ENCODE data around the gene GCC2.

GCC2 gene

DNA sequence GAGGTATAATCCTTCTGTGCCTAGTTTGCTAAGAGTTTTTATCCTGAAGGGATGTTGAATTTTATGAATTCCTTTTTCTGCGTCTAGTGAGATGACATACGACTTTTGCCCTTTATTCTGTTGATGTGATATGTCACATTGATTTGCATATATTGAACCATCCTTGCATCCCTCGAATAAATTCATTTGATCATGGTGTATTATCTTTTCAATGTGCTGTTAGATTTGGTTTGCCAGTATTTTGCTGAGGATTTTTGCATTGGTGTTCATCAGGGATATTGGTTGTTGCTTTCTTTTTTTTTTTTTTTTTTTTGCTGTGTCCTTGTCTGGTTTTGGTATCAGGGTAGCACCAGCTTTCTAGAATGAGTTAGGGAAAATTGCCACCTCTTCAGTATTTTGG, 9.1 kb downstream of the GCC2 start:
- Histone ChIP-seq H3K4me2 (ENCODE audit: low read length) (no peak overlapping the region), H3K36me3 (replicated peaks; ENCODE audit: low read depth, low read length) (peaks cover 62% of the 10 kb centered on the region), H3K4me3 (ENCODE audit: low read length) (no peak overlapping the region), H4K20me1 (ENCODE audit: insufficient read depth, low read length) (peaks cover 7% of the 10 kb centered on the region; the same call in 1 of the 2 replicates), H3K4me1 (ENCODE audit: low read length) (peaks cover under 1% of the 10 kb centered on the region; the same call in 1 of the 2 replicates), H3K9ac (ENCODE audit: low read length) (no peak overlapping the region), H3K27ac (ENCODE audit: low read length) (no peak overlapping the region), H3K79me2 (ENCODE audit: low read length) (peaks cover 15% of the 10 kb centered on the region), H3K27me3 (ENCODE audit: low read depth, low read length) (no peaks in the 10 kb centered on the region), H2AFZ (ENCODE audit: low read depth, low read length) (no peak overlapping the region), H3K9me3 (ENCODE audit: insufficient read depth, low read length) (peaks cover 3% of the 10 kb centered on the region; the same call in 1 of the 2 replicates)
- TF ChIP-seq, protein P1, sequence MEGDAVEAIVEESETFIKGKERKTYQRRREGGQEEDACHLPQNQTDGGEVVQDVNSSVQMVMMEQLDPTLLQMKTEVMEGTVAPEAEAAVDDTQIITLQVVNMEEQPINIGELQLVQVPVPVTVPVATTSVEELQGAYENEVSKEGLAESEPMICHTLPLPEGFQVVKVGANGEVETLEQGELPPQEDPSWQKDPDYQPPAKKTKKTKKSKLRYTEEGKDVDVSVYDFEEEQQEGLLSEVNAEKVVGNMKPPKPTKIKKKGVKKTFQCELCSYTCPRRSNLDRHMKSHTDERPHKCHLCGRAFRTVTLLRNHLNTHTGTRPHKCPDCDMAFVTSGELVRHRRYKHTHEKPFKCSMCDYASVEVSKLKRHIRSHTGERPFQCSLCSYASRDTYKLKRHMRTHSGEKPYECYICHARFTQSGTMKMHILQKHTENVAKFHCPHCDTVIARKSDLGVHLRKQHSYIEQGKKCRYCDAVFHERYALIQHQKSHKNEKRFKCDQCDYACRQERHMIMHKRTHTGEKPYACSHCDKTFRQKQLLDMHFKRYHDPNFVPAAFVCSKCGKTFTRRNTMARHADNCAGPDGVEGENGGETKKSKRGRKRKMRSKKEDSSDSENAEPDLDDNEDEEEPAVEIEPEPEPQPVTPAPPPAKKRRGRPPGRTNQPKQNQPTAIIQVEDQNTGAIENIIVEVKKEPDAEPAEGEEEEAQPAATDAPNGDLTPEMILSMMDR (IDR thresholded peaks at IDR 0.05; ENCODE audit: low read depth, low read length): no peak
- TF ChIP-seq EZH2phosphoT487 (IDR thresholded peaks at IDR 0.05; ENCODE audit: low read depth): no peak

DNA sequence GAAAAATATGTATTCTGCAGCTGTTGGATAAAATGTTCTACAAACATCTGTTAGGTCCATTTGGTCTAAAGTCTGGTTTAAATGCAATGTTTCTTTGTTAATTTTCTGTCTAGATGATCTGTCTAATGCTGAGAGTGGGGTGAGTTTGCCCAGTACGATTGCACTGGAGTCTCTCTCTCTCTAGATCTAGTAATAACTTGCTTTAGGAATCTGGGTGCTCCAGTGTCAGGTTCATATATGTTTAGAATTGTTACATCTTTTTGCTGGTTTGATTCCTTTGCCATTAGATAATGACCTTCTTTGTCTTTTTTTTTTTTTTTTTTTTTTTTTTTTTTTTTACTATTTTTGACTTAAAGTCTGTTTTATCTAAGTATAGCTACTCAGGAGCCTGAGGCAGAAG, 10.4 kb downstream of the GCC2 start:
- no peak overlapping the region for H3K27ac ChIP-seq (ENCODE audit: low read length)
- H3K4me3 ChIP-seq (ENCODE audit: low read length): no peak overlapping the region
- peaks cover 7% of the 10 kb centered on the region; the same call in 1 of the 2 replicates for H4K20me1 ChIP-seq (ENCODE audit: insufficient read depth, low read length)
- H3K4me2 ChIP-seq (ENCODE audit: low read length): no peak overlapping the region
- no peaks in the 10 kb centered on the region; the same call in 1 of the 2 replicates for H3K4me1 ChIP-seq (ENCODE audit: low read length)
- peaks cover 72% of the 10 kb centered on the region for H3K36me3 ChIP-seq (replicated peaks; ENCODE audit: low read depth, low read length)
- peaks cover 4% of the 10 kb centered on the region; the same call in 1 of the 2 replicates for H3K9me3 ChIP-seq (ENCODE audit: insufficient read depth, low read length)
- peaks cover 19% of the 10 kb centered on the region for H3K79me2 ChIP-seq (ENCODE audit: low read length)
- no peak overlapping the region for H3K9ac ChIP-seq (ENCODE audit: low read length)
- no peaks in the 10 kb centered on the region for H3K27me3 ChIP-seq (ENCODE audit: low read depth, low read length)
- H2AFZ ChIP-seq (ENCODE audit: low read depth, low read length): no peak overlapping the region
- no peak for TF ChIP-seq EZH2phosphoT487 (IDR thresholded peaks at IDR 0.05; ENCODE audit: low read depth)
- TF ChIP-seq, protein P1 (IDR thresholded peaks at IDR 0.05; ENCODE audit: low read depth, low read length): no peak

DNA sequence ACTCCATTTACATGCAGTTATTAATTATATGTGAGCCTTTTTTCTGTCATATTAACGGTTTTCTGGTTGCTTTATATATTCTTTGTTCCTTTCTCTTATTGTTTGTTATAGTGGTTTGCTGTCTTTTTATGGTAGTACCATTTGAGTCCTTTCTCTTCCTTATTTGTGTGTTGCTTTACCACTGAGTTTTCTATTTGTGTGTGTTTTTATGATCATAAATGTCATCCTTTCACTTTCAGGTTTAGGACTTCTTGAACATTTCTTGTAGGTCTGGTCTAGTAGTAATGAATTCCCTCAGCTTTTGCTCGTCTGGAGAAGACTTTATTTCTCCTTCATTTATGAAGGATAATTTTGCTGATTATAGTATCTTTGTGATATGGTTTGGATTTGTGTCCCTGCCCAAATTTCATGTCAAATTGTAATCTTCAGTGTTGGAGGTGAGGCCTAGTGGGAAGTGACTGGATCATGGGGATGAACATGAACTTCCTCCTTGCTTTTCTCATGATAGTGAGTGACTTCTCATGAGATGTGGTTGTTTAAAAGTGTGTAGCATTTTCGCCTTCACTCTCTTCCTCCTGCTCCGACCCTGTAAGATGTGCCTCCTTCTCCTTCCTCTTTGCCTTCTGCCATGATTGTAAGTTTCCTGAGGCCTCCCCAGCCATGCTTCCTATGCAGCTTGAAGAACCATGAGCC, 11.5 kb downstream of the GCC2 start:
- no peak overlapping the region for H3K9ac ChIP-seq (ENCODE audit: low read length)
- H3K27me3 ChIP-seq (ENCODE audit: low read depth, low read length): no peaks in the 10 kb centered on the region
- peaks cover 70% of the 10 kb centered on the region for H3K36me3 ChIP-seq (replicated peaks; ENCODE audit: low read depth, low read length)
- H3K4me3 ChIP-seq (ENCODE audit: low read length): no peak overlapping the region
- TF ChIP-seq, protein P1 (IDR thresholded peaks at IDR 0.05; ENCODE audit: low read depth, low read length): no peak
- TF ChIP-seq EZH2phosphoT487 (IDR thresholded peaks at IDR 0.05; ENCODE audit: low read depth): no peak
- H3K9me3 ChIP-seq (ENCODE audit: insufficient read depth, low read length): peaks cover 4% of the 10 kb centered on the region; the same call in 1 of the 2 replicates
- H4K20me1 ChIP-seq (ENCODE audit: insufficient read depth, low read length): peaks cover 7% of the 10 kb centered on the region; the same call in 1 of the 2 replicates
- H2AFZ ChIP-seq (ENCODE audit: low read depth, low read length): no peak overlapping the region
- no peak overlapping the region for H3K4me2 ChIP-seq (ENCODE audit: low read length)
- H3K27ac ChIP-seq (ENCODE audit: low read length): no peak overlapping the region
- H3K4me1 ChIP-seq (ENCODE audit: low read length): no peaks in the 10 kb centered on the region; the same call in 1 of the 2 replicates
- peaks cover 19% of the 10 kb centered on the region for H3K79me2 ChIP-seq (ENCODE audit: low read length)

DNA sequence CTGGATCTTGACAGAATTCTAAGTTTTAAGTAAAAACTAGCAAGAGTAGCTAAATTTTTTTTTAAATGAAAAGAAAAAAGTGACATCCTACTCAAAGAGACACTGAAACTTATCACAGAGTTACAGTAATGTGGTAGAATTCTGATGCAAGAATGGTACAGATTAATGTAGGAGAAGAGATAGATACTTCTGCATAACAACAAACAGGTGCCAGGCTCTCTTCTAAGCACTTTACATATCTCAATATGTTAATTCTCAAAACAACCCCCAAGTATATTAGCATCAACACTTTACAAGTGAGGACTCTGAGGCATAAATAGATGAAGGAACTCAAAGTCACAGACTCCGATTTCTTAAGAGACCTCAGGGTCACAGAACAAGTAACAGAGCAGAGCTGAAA, 28.1 kb downstream of the GCC2 start:
- H3K36me3 ChIP-seq (replicated peaks; ENCODE audit: low read depth, low read length): peaks cover 31% of the 10 kb centered on the region
- no peak overlapping the region for H3K9ac ChIP-seq (ENCODE audit: low read length)
- no peaks in the 10 kb centered on the region for H4K20me1 ChIP-seq (ENCODE audit: insufficient read depth, low read length)
- H3K9me3 ChIP-seq (ENCODE audit: insufficient read depth, low read length): no peaks in the 10 kb centered on the region
- H3K27ac ChIP-seq (ENCODE audit: low read length): no peak overlapping the region
- no peaks in the 10 kb centered on the region for H3K4me1 ChIP-seq (ENCODE audit: low read length)
- H3K4me3 ChIP-seq (ENCODE audit: low read length): no peak overlapping the region
- no peak overlapping the region for H2AFZ ChIP-seq (ENCODE audit: low read depth, low read length)
- H3K27me3 ChIP-seq (ENCODE audit: low read depth, low read length): no peaks in the 10 kb centered on the region
- TF ChIP-seq, protein P1 (IDR thresholded peaks at IDR 0.05; ENCODE audit: low read depth, low read length): no peak
- TF ChIP-seq EZH2phosphoT487 (IDR thresholded peaks at IDR 0.05; ENCODE audit: low read depth): no peak
- H3K79me2 ChIP-seq (ENCODE audit: low read length): no peaks in the 10 kb centered on the region
- no peak overlapping the region for H3K4me2 ChIP-seq (ENCODE audit: low read length)

Data from OCI-LY3 (cell line).